Measurements from ENCODE around the gene PRKG1. TPM values are rescaled to one million over a fixed set of nuclear protein-coding genes. Genes with fewer than 3 reads are reported as not detected.

The PRKG1 gene
- total RNA-seq, 1 experiment from 2014 or later: 16.5 TPM

DNA sequence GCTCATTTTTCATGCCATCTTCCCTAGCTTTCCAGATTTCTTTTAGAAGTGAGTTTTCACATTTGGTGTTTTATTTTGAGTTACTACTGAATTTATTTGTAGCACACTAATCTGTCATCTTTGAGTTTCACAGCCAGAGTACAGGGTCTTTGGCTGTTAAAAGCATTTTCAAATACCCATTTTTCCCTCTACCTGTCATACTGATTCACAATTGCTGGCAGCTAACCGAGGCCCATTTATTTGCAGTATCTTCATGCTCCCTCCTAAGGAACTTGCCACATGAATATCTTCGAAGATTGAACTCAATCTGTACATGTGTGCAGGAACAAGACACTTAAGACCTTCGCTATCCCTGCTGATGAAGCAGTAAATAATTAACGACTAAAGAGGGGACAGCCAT lies 1194.9 kb downstream of the PRKG1 start:
- Mint-ChIP-seq H3K27me3 (ENCODE audit: low read depth) (no peaks in the 10 kb centered on the region), H3K27ac (no peak overlapping the region), H3K4me1 (peaks cover 17% of the 10 kb centered on the region), H3K4me3 (no peak overlapping the region), H3K9me3 (0 out of 2 replicates have a peak, but pooled peaks cover 4% of the 10 kb centered on the region), H3K36me3 (no peaks in the 10 kb centered on the region)
- TF ChIP-seq ATF1 (CRISPR knock-in tag; IDR thresholded peaks at IDR 0.05) (no peak), KAT7 (CRISPR knock-in tag; IDR thresholded peaks at IDR 0.05; ENCODE audit: borderline replicate concordance) (no peak)
- CTCF ChIA-PET: no interaction called here
- DNase-seq (ENCODE audit: low spot score) (no peak), ATAC-seq (no peak)
- POLR2A ChIA-PET: interaction anchor here (0.6 kb wide), 1 partner anchor 291 kb away, joined by 10 read pairs; no protein-coding TSS in a partner anchor

DNA sequence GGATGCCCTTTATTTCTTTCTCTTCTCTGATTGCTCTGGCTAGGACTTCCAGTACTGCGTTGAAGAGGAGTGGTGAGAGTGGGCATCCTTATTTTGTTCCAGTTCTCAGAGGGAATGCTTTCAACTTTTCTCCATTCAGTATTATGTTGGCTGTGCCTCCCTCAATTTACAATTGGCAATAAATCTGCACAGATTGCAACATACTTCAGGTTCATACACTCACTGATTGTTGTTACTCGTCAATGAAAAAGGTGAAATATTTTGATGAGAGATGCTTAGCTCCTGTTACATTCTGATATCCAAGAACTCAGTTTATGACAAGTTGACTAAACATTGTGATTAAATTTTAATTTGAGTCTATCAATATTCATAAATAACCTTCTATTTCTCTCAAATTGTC lies 1201.9 kb downstream of the PRKG1 start:
- Mint-ChIP-seq H3K27me3 (ENCODE audit: low read depth) (no peaks in the 10 kb centered on the region), H3K36me3 (peaks cover 12% of the 10 kb centered on the region; the same call in 1 of the 2 replicates), H3K27ac (no peak overlapping the region), H3K4me3 (no peak overlapping the region), H3K4me1 (no peaks in the 10 kb centered on the region), H3K9me3 (peaks cover 17% of the 10 kb centered on the region)
- ChIA-PET CTCF (no interaction called here), POLR2A (no interaction called here)
- ATAC-seq (no peak), DNase-seq (ENCODE audit: low spot score) (no peak)
- TF ChIP-seq MYBL2 (CRISPR knock-in tag; IDR thresholded peaks at IDR 0.05) (no peak), EMX1 (CRISPR knock-in tag; IDR thresholded peaks at IDR 0.05) (no peak), TEAD1 (CRISPR knock-in tag; IDR thresholded peaks at IDR 0.05) (no peak), ZNF317 (CRISPR knock-in tag; IDR thresholded peaks at IDR 0.05; ENCODE audit: borderline replicate concordance, low read depth) (no peak), ZNF121 (CRISPR knock-in tag; IDR thresholded peaks at IDR 0.05) (no peak), ZNF219 (CRISPR knock-in tag; IDR thresholded peaks at IDR 0.05; ENCODE audit: borderline replicate concordance) (no peak), TCF7 (CRISPR knock-in tag; IDR thresholded peaks at IDR 0.05; ENCODE audit: low read depth) (no peak)
- TF ChIP-seq, protein P1, sequence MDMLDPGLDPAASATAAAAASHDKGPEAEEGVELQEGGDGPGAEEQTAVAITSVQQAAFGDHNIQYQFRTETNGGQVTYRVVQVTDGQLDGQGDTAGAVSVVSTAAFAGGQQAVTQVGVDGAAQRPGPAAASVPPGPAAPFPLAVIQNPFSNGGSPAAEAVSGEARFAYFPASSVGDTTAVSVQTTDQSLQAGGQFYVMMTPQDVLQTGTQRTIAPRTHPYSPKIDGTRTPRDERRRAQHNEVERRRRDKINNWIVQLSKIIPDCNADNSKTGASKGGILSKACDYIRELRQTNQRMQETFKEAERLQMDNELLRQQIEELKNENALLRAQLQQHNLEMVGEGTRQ (CRISPR knock-in tag; IDR thresholded peaks at IDR 0.05): no peak
- TF ChIP-seq, protein P2, sequence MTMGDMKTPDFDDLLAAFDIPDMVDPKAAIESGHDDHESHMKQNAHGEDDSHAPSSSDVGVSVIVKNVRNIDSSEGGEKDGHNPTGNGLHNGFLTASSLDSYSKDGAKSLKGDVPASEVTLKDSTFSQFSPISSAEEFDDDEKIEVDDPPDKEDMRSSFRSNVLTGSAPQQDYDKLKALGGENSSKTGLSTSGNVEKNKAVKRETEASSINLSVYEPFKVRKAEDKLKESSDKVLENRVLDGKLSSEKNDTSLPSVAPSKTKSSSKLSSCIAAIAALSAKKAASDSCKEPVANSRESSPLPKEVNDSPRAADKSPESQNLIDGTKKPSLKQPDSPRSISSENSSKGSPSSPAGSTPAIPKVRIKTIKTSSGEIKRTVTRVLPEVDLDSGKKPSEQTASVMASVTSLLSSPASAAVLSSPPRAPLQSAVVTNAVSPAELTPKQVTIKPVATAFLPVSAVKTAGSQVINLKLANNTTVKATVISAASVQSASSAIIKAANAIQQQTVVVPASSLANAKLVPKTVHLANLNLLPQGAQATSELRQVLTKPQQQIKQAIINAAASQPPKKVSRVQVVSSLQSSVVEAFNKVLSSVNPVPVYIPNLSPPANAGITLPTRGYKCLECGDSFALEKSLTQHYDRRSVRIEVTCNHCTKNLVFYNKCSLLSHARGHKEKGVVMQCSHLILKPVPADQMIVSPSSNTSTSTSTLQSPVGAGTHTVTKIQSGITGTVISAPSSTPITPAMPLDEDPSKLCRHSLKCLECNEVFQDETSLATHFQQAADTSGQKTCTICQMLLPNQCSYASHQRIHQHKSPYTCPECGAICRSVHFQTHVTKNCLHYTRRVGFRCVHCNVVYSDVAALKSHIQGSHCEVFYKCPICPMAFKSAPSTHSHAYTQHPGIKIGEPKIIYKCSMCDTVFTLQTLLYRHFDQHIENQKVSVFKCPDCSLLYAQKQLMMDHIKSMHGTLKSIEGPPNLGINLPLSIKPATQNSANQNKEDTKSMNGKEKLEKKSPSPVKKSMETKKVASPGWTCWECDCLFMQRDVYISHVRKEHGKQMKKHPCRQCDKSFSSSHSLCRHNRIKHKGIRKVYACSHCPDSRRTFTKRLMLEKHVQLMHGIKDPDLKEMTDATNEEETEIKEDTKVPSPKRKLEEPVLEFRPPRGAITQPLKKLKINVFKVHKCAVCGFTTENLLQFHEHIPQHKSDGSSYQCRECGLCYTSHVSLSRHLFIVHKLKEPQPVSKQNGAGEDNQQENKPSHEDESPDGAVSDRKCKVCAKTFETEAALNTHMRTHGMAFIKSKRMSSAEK (CRISPR knock-in tag; IDR thresholded peaks at IDR 0.05; ENCODE audit: borderline replicate concordance): no peak
- TF ChIP-seq, protein P3, sequence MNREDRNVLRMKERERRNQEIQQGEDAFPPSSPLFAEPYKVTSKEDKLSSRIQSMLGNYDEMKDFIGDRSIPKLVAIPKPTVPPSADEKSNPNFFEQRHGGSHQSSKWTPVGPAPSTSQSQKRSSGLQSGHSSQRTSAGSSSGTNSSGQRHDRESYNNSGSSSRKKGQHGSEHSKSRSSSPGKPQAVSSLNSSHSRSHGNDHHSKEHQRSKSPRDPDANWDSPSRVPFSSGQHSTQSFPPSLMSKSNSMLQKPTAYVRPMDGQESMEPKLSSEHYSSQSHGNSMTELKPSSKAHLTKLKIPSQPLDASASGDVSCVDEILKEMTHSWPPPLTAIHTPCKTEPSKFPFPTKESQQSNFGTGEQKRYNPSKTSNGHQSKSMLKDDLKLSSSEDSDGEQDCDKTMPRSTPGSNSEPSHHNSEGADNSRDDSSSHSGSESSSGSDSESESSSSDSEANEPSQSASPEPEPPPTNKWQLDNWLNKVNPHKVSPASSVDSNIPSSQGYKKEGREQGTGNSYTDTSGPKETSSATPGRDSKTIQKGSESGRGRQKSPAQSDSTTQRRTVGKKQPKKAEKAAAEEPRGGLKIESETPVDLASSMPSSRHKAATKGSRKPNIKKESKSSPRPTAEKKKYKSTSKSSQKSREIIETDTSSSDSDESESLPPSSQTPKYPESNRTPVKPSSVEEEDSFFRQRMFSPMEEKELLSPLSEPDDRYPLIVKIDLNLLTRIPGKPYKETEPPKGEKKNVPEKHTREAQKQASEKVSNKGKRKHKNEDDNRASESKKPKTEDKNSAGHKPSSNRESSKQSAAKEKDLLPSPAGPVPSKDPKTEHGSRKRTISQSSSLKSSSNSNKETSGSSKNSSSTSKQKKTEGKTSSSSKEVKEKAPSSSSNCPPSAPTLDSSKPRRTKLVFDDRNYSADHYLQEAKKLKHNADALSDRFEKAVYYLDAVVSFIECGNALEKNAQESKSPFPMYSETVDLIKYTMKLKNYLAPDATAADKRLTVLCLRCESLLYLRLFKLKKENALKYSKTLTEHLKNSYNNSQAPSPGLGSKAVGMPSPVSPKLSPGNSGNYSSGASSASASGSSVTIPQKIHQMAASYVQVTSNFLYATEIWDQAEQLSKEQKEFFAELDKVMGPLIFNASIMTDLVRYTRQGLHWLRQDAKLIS (CRISPR knock-in tag; IDR thresholded peaks at IDR 0.05; ENCODE audit: borderline replicate concordance): no peak
- TF ChIP-seq, protein P4, sequence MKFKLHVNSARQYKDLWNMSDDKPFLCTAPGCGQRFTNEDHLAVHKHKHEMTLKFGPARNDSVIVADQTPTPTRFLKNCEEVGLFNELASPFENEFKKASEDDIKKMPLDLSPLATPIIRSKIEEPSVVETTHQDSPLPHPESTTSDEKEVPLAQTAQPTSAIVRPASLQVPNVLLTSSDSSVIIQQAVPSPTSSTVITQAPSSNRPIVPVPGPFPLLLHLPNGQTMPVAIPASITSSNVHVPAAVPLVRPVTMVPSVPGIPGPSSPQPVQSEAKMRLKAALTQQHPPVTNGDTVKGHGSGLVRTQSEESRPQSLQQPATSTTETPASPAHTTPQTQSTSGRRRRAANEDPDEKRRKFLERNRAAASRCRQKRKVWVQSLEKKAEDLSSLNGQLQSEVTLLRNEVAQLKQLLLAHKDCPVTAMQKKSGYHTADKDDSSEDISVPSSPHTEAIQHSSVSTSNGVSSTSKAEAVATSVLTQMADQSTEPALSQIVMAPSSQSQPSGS (CRISPR knock-in tag; IDR thresholded peaks at IDR 0.05; ENCODE audit: borderline replicate concordance, low read depth): no peak

Measured in WTC11 (cell line).